ENCODE data around the gene PCDH19. TPM values are rescaled to one million over a fixed set of nuclear protein-coding genes. Genes with fewer than 3 reads are reported as not detected.

Gene PCDH19
- total RNA-seq, 1 experiment from 2014 or later = 0.70 TPM

DNA sequence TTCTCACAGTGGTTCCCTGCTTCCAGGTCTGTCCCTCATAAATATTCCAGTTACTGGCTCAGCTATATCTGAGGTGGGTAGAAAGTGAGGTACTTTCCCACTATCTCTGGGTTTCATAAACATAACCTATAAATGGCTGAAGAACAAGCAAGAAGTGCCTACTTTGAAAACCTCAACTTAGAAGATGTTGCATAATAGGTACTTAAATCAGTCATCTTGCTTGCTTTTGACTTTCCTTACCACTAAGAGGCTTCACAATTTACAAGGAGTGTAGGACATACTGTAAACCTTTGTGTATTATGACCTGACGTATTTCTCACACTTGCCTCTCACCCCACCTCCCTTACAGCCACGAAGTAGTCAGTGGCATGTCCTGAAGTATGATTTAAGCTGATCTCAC is 145.9 kb downstream of the PCDH19 start:
- peaks cover 5% of the 10 kb centered on the region for H3K9me3 Mint-ChIP-seq (ENCODE audit: unreplicated experiment)
- BruUV-seq (replicated peaks) = no TSS peak
- H3K27me3 Mint-ChIP-seq (ENCODE audit: insufficient read depth, unreplicated experiment) = peaks cover 39% of the 10 kb centered on the region
- TF ChIP-seq, protein P1, sequence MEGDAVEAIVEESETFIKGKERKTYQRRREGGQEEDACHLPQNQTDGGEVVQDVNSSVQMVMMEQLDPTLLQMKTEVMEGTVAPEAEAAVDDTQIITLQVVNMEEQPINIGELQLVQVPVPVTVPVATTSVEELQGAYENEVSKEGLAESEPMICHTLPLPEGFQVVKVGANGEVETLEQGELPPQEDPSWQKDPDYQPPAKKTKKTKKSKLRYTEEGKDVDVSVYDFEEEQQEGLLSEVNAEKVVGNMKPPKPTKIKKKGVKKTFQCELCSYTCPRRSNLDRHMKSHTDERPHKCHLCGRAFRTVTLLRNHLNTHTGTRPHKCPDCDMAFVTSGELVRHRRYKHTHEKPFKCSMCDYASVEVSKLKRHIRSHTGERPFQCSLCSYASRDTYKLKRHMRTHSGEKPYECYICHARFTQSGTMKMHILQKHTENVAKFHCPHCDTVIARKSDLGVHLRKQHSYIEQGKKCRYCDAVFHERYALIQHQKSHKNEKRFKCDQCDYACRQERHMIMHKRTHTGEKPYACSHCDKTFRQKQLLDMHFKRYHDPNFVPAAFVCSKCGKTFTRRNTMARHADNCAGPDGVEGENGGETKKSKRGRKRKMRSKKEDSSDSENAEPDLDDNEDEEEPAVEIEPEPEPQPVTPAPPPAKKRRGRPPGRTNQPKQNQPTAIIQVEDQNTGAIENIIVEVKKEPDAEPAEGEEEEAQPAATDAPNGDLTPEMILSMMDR (IDR thresholded peaks at IDR 0.05; ENCODE audit: unreplicated experiment) = no peak
- H3K4me3 Mint-ChIP-seq (ENCODE audit: unreplicated experiment) = peak overlapping the region; percentile 13
- no peaks in the 10 kb centered on the region for H3K36me3 Mint-ChIP-seq (ENCODE audit: insufficient read depth, unreplicated experiment)
- peaks cover 9% of the 10 kb centered on the region for H3K4me1 Mint-ChIP-seq (ENCODE audit: insufficient read depth, unreplicated experiment)
- intact Hi-C loops (cut with micrococcal nuclease) = no loop called here
- CTCF ChIA-PET = interaction anchor here (1.4 kb wide), 1 partner anchor 104 kb away, joined by 6 read pairs; no protein-coding TSS in a partner anchor
- POLR2A ChIA-PET = interaction anchor here (1.0 kb wide), 1 partner anchor 22 kb away, joined by 4 read pairs; no protein-coding TSS in a partner anchor
- DNase-seq (ENCODE audit: unreplicated experiment) = peak; percentile 26
- peak overlapping the region; percentile 77 for H3K27ac Mint-ChIP-seq (ENCODE audit: low read depth, unreplicated experiment)

DNA sequence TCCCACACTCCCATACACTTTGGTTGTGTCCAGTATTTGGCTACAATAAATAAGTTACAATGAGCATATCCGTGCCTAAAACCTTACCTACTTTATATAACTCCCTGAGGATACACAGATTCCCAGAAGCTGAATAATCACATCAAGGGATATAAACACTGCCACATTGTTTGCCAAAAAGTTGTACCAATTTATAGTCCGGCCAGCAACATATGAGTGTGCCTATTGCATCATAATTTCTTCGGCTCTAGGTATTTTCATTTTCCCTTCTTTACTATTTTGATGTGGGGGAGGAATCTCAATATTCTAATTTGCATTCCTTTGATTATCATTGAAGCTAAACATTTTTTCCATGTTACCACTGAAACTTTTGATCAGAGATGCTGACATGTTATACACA is 146.4 kb downstream of the PCDH19 start:
- no TSS peak for BruUV-seq (replicated peaks)
- POLR2A ChIA-PET = interaction anchor here (1.0 to 1.5 kb wide), 3 partner anchors 23 to 56 kb away, joined by 3 to 7 read pairs (median 4); no protein-coding TSS in a partner anchor
- no peaks in the 10 kb centered on the region for H3K36me3 Mint-ChIP-seq (ENCODE audit: insufficient read depth, unreplicated experiment)
- H3K27ac Mint-ChIP-seq (ENCODE audit: low read depth, unreplicated experiment) = peak overlapping the region; percentile 77
- TF ChIP-seq, protein P1 (IDR thresholded peaks at IDR 0.05; ENCODE audit: unreplicated experiment) = no peak
- H3K4me3 Mint-ChIP-seq (ENCODE audit: unreplicated experiment) = peak overlapping the region; percentile 13
- CTCF ChIA-PET = interaction anchor here (0.6 kb wide), 1 partner anchor 29 kb away, joined by 3 read pairs; no protein-coding TSS in a partner anchor
- H3K9me3 Mint-ChIP-seq (ENCODE audit: unreplicated experiment) = no peaks in the 10 kb centered on the region
- peaks cover 9% of the 10 kb centered on the region for H3K4me1 Mint-ChIP-seq (ENCODE audit: insufficient read depth, unreplicated experiment)
- H3K27me3 Mint-ChIP-seq (ENCODE audit: insufficient read depth, unreplicated experiment) = peaks cover 34% of the 10 kb centered on the region
- DNase-seq (ENCODE audit: unreplicated experiment) = peak; percentile 70
- intact Hi-C loops (cut with micrococcal nuclease) = no loop called here

DNA sequence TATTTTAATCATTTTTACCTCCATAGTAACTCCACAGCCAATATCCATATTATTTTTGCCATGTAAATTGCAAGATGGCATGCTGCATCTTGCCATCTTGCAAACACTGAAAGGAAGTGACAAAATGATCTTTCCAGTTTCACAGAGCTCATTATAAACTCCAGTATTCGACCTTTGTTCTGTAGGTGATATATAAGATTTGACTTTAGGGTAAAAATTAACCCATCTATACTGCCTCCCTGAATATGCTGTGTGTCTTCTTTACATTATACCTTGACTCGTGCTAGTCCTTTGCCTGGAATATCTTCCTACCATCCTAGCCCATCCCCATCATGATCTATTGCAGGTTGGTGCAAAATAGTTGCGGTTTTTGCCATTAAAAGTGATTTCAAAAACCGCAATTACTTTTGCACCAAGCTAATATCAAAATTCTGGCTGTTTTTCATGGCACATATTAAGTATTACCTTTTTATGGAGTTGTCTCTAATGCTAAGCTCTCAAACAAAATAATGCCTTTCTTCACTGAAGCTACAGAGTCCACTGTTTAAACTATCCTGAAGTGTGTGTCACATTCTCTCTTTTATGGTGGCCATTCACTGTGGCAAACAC is 161.1 kb downstream of the PCDH19 start:
- TF ChIP-seq, protein P1 (IDR thresholded peaks at IDR 0.05; ENCODE audit: unreplicated experiment) = no peak
- DNase-seq (ENCODE audit: unreplicated experiment) = no peak
- intact Hi-C loops (cut with micrococcal nuclease) = no loop called here
- ChIA-PET CTCF (no interaction called here), POLR2A (no interaction called here)
- no peak overlapping the region for H3K27ac Mint-ChIP-seq (ENCODE audit: low read depth, unreplicated experiment)
- no peak overlapping the region for H3K4me3 Mint-ChIP-seq (ENCODE audit: unreplicated experiment)
- peaks cover 7% of the 10 kb centered on the region for H3K9me3 Mint-ChIP-seq (ENCODE audit: unreplicated experiment)
- no peaks in the 10 kb centered on the region for H3K4me1 Mint-ChIP-seq (ENCODE audit: insufficient read depth, unreplicated experiment)
- H3K27me3 Mint-ChIP-seq (ENCODE audit: insufficient read depth, unreplicated experiment) = peaks cover 36% of the 10 kb centered on the region
- H3K36me3 Mint-ChIP-seq (ENCODE audit: insufficient read depth, unreplicated experiment) = no peaks in the 10 kb centered on the region
- no TSS peak for BruUV-seq (replicated peaks)

DNA sequence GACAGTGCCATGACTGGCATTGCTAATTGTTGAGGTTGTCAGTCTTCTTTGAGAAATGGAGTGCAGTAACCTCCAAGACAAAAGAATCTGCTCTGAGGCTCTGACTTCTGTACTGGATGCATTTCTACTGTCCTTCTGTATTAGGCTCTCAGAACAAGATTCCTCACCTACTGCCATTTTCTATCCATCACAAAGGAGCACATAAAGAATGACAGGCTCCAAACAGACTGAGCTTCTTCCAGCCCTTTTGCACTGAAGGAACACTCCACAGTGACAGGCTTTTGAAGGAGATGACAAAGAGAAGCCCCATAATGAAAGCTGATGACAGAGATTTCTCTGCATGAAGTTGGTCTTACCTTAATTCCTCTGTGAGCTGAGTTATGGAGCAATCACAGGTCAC is 162.2 kb downstream of the PCDH19 start:
- BruUV-seq (replicated peaks) = no TSS peak
- ChIA-PET CTCF (no interaction called here), POLR2A (no interaction called here)
- Mint-ChIP-seq H3K4me3 (ENCODE audit: unreplicated experiment) (no peak overlapping the region), H3K27ac (ENCODE audit: low read depth, unreplicated experiment) (no peak overlapping the region), H3K4me1 (ENCODE audit: insufficient read depth, unreplicated experiment) (no peaks in the 10 kb centered on the region), H3K36me3 (ENCODE audit: insufficient read depth, unreplicated experiment) (no peaks in the 10 kb centered on the region), H3K27me3 (ENCODE audit: insufficient read depth, unreplicated experiment) (peaks cover 36% of the 10 kb centered on the region), H3K9me3 (ENCODE audit: unreplicated experiment) (peaks cover 7% of the 10 kb centered on the region)
- DNase-seq (ENCODE audit: unreplicated experiment) = no peak
- TF ChIP-seq, protein P1 (IDR thresholded peaks at IDR 0.05; ENCODE audit: unreplicated experiment) = no peak
- intact Hi-C loops (cut with micrococcal nuclease) = no loop called here
